Adipose tissue (tissue), 3 donors: ENCODE measurements around the gene ADAP1. TPM values are rescaled to one million over a fixed set of nuclear protein-coding genes. Genes with fewer than 3 reads are reported as not detected.
"Not testable (repeated sequence)": the region's sequence is repeated elsewhere in the genome, so short reads cannot be mapped to it uniquely, and the experiment has no call there.

ENCODE experiments used
- H3K27ac ChIP-seq: one replicate; pipeline ENCODE4 v1.5.1; 2013; ENCODE audit warnings: low read depth, low read length
- WGBS, 3 donors: extraction: QIAGEN DNeasy Blood & Tissue Kit; methylation state at CpG; one replicate each; pipeline ENCODE4 v1.1.7; 2013; 5-methylcytosine and 5-hydroxymethylcytosine counted together
- polyA plus RNA-seq, 3 donors: library from polyadenylated mRNA; stranded (reverse); fragments of 200-250 nt; gene quantifications; one replicate each; pipeline ENCODE4 v1.2.3, GENCODE V29; 2013
- donor health status: healthy with polysubstance abuse.
- donor health status: Bipolar disorder and iron deficiency.
- donor health status: healthy.

ADAP1 gene
- polyA plus RNA-seq, 3 donors: 8.7 to 11.7 (median 9.8) TPM

DNA sequence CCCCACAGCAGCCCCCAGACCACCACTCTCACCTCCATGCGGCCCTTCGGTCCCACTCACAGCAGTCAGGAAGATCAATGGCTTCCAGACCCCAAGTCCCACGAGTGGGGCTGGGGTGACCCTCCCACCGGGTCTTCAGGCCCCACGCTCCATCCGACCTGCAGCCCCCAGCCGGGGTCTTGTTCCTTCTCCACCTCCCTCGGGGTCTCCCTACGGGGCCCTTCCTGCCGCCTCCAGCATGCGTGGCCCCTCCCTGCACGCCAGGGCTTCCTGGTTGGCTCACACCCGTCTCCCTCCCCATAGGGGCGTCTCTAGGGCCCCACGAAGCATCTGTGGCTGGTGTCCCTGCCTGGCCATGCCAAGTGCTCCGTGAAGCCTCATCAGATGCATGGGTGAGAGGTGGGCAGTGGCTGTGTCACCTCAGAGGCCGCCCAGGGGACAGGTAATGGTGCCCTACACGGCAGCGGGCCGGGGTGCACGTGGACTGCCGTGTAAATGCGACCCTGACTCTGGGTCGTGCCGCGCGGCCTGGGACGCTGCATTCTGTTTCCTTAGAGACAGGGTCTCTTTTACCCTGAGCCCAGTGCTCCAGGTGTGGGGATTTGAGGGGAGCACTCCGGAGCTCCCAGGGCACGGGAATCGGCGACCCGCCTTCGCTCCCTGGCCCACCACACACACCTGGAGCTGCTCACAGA is 19.9 kb downstream of the ADAP1 start:
- H3K27ac ChIP-seq: no peak overlapping the region
- 82 to 88% (median 84%) methylated on average over 31 to 34 of the region's 34 CpGs for WGBS, 3 donors

- no peak overlapping the region for H3K27ac ChIP-seq
- WGBS, 3 donors: 84 to 94% (median 94%) methylated on average over 11 of the region's 11 CpGs
Measured at GRCh38 chr7:932651-932975, 21.9 kb downstream of the ADAP1 start.

GRCh38 chr7:931871-932650 is 22.4 kb downstream of the ADAP1 start:
- H3K27ac ChIP-seq: no peak overlapping the region
- 84 to 94% (median 87%) methylated on average over 21 of the region's 21 CpGs for WGBS, 3 donors

- 47 to 73% (median 52%) methylated on average over 29 of the region's 29 CpGs for WGBS, 3 donors
- H3K27ac ChIP-seq: no peak overlapping the region
Measured at GRCh38 chr7:930975-931758, 23.3 kb downstream of the ADAP1 start.

DNA sequence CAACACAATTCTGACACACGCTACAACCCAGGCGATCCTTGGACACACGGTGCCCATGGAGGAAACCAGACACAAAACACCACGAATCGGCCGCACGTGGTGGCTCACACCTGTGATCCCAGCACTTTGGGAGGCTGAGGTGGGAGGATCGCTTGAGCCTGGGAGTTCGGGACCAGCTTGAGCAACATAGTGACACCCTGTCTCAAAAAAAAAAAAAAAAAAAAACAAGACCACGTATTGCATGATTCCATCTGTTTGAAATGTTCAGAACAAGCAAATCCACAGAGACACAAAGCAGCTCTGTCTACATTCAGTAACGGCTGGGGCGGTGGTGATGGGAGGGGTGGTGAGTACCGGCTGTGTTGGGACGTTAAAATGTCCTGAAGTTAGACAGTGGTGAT is 25.2 kb downstream of the ADAP1 start:
- no peak overlapping the region for H3K27ac ChIP-seq
- 80 to 91% (median 84%) methylated on average over 14 of the region's 14 CpGs for WGBS, 3 donors

- 72 to 85% (median 73%) methylated on average over 21 of the region's 21 CpGs for WGBS, 3 donors
- no peak overlapping the region for H3K27ac ChIP-seq
Measured at GRCh38 chr7:927031-927671, 27.3 kb downstream of the ADAP1 start.

GRCh38 chr7:926061-927030 is 28.1 kb downstream of the ADAP1 start:
- 78 to 86% (median 81%) methylated on average over 37 to 47 of the region's 47 CpGs for WGBS, 3 donors
- no peak overlapping the region for H3K27ac ChIP-seq

DNA sequence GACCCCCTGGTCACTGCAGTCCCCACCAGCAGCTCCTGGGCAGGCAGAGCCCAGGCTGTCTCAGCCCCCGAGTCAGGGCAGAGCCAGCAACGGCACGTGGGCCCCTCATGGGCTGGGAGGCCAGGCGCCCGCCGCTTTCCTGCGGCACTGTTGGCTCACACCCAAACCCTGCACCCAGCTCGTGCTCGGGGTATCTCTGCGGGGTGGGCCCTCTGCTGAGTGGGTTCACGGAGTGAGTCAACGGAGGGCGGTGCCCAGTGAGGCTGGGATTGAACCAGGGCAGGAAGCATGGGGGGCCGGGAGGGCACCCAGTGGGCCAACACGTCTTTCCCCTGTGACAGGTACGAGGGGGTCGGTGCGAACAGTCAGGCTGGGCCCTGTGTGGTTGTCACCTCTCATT is 28.9 kb downstream of the ADAP1 start:
- 50 to 78% (median 61%) methylated on average over 14 to 18 of the region's 18 CpGs for WGBS, 3 donors
- H3K27ac ChIP-seq: no peak overlapping the region

DNA sequence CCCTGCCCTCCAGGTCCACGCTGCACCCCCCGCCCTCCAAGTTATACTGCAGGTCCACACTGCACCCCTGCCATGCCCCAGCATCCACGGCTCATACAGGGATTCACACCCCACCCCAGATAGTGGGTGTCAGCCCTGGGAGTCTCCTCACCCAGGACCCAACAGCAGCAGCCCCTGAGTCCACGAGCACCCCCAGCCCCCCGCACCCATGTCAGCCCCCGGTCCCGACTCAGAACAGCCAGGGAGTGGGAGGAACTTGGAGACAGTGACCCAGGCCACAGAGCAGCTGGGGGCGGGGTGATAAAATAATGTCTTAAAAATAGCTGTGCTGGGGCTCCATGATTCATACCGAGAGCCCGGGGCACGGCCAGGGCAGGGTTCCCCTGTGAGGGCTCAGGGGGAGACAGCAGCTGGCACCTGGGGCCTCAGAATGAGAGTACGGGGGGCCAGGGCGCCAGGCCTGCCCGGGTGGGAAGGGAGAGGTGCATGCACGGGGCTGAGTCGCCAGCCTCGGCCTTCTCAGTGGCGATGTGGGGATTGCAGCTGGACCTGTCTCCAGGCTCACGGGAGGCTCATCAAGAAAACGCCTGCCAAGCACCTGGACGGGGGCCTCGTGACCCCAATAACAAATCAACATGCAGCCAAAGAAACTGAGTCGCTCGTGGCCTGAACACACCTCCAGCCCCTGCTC is 29.8 kb downstream of the ADAP1 start:
- H3K27ac ChIP-seq: no peak overlapping the region
- 52 to 76% (median 58%) methylated on average over 24 of the region's 24 CpGs for WGBS, 3 donors

DNA sequence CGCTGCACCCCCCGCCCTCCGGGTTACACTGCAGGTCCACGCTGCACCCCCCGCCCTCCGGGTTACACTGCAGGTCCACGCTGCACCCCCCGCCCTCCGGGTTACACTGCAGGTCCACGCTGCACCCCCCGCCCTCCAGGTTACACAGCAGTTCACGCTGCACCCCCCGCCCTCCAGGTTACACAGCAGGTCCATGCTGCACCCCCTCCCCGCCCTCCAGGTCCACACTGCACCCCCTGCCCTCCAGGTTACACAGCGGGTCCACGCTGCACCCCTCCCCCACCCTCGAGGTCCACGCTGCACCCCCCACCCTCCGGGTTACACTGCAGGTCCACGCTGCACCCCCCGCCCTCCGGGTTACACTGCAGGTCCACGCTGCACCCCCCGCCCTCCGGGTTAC is 30.4 kb downstream of the ADAP1 start:
- H3K27ac ChIP-seq: not testable (repeated sequence)
- 72 to 78% (median 78%) methylated on average over 11 to 18 of the region's 25 CpGs for WGBS, 3 donors

DNA sequence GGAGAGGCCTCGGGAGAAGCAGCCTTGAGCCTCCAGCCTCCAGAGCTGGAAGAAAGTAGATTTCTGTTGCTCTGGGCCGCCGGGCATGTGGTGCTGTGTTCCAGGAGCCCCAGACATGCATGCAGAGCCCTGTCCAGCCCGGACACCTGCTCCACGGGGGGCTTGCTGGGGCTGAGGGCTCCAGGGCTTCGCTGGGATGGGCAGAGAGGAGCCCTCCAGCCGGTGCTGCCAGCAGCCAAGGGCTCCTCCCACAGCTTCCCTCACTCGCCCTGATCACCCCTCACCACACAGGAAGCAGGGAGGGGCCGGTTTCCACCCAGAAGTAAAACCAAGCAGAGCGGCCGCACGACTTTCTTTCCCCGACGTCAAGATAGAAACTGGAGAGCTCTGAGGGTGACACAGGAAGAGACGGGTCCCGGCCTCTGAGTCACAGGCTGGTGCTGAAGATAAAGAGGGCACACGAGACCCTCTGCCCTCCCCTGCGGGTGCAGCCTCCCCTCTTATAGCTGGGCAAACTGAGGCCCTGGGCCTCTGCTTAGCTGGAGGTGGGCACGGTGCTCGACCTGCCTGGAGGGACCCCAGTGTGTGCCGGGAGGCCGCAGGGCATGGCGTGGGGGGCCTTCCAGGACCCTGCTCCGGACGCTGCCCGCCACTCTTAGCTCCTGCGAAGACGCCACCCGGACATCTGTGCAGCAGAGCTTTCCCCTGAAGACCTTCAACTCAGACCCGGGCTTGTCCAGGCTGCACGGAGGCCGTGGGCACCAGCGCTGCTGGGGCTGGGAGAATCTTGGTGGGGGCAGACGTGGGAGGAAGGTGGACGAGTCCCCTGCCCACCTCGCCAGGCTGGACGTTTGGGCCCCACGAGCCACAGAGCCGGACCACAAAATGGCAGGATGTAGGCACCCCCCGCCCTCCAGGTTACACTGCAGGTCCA is 31.1 kb downstream of the ADAP1 start:
- WGBS, 3 donors: 41 to 75% (median 41%) methylated on average over 35 to 40 of the region's 40 CpGs
- H3K27ac ChIP-seq: no peak overlapping the region

DNA sequence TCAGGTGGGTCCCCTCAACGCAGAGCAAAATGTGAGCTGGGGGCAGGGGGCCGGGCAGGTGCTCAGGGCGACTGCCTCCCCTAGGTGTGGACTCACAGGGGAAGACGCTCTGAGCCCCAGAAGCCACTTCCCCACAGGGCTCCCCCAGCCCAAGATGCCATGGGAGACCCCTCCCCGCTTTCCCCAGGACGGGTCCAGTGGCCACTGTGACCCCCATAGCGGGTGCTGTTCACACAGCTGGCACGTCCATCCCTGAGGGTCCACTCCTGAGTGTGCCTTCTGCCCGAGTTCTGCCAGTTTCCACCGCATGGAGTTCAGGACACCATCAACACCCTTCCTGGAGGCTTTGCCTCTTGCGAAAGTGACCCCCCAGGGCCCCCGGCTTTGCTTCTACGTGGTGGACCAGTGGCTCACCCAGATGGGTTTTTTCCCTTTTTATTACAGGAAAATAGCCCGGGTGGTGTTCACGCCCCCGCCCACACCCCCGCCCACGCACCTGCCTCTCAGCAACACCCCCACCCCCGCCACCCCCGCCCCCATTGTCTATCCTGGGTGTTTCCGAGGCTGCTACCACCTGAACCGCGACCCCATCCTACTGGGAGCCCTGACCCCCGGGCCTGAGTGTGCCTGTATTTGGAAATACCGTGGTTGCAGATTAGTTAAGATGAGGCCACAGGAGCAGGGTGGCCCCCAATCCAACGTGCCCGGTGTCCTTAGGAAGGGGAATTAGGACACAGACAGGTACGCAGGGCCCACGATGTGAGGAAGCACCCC is 32.0 kb downstream of the ADAP1 start:
- WGBS, 3 donors: 46 to 72% (median 51%) methylated on average over 29 of the region's 29 CpGs
- no peak overlapping the region for H3K27ac ChIP-seq

DNA sequence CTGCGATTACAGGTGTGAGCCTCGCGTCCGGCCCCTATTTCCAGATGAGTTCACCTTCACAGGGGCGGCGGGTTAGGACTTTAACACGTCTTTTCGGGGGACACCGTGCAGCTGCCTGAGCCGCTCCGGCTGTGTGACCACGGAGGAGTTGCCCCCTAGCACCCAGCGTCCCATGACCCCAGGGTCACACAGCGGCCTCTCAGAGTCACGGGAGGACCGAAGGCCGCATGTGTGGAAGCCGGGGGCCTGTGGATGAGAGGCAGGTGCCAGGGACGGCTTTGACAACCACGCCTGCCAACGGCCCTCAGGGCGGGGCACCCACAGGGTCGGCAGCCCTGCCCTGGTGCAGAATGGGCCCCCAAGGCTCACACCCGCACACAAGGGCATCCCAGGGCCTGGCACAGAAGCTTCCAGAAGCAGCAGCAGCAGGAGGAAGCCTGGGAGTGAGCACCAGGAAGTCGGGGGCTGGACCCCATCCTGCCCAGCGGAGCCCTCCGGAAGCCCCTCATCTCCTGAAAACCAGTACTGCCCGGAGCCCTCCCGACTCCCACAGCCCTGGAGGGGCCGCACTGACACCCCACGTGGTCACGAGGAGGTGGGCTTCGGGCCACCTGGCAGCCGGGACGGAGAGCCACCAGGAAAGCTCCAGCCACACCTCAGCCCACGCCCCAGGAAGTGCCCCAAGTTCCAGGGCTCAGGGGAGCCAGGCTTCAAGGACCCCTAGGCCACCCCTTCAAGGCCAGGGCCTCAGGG is 32.7 kb downstream of the ADAP1 start:
- no peak overlapping the region for H3K27ac ChIP-seq
- WGBS, 3 donors: 56 to 80% (median 59%) methylated on average over 36 of the region's 36 CpGs

- 95 to 98% (median 95%) methylated on average over 15 of the region's 15 CpGs for WGBS, 3 donors
- no peak overlapping the region for H3K27ac ChIP-seq
Measured at GRCh38 chr7:921071-921461, 33.4 kb downstream of the ADAP1 start.
